HepG2 (cell line): ENCODE results near the gene LAG3. TPM values are rescaled to one million over a fixed set of nuclear protein-coding genes. Genes with fewer than 3 reads are reported as not detected.

Source experiments
- AHR ChIP-seq: IDR thresholded peaks from 2 replicates; pipeline ENCODE4 v1.6.1; 2018; ENCODE audit warnings: missing genetic modification reagents, missing compliant biosample characterization
- ARNT2 ChIP-seq: sonication (generic); formaldehyde crosslinking; IDR thresholded peaks from 2 replicates; pipeline ENCODE4 v1.8.0; 2022; ENCODE audit warnings: mild to moderate bottlenecking, low read depth, missing genetic modification reagents, moderate library complexity
- ATF1 ChIP-seq: IDR thresholded peaks from 2 replicates; pipeline ENCODE4 v1.6.1; 2016; ENCODE audit warnings: mild to moderate bottlenecking, control low read depth
- ATF4 ChIP-seq, 2 experiments: fragments of 450-650 bp in 1 of 2; sonication (generic) in 1 of 2; formaldehyde crosslinking; IDR thresholded peaks; 2 replicates each; pipeline versions ENCODE4 v1.5.0 to v1.8.0; 2020 to 2022; ENCODE audit warnings: mild to moderate bottlenecking in 1 of 2, missing genetic modification reagents in 1 of 2
- CEBPG ChIP-seq: IDR thresholded peaks from 2 replicates; pipeline ENCODE4 v1.6.1; 2016
- CREB1 ChIP-seq, 2 experiments: fragments of 450-650 bp in 1 of 2; IDR thresholded peaks; 2 replicates each; pipeline ENCODE4 v1.6.1; 2016 to 2017; ENCODE audit warnings: control low read depth in 1 of 2, mild to moderate bottlenecking in 1 of 2, missing compliant biosample characterization in 1 of 2, missing genetic modification characterization in 1 of 2
- ELF1 ChIP-seq: sonication (generic); formaldehyde crosslinking; IDR thresholded peaks from 2 replicates; pipeline ENCODE4 v1.4.0; 2020; ENCODE audit warnings: missing genetic modification reagents
- ETS1 ChIP-seq: sonication (generic); formaldehyde crosslinking; IDR thresholded peaks from 2 replicates; pipeline ENCODE4 v1.4.0; 2020; ENCODE audit warnings: missing genetic modification reagents
- KLF9 ChIP-seq: IDR thresholded peaks from 2 replicates; pipeline ENCODE4 v1.6.1; 2016; ENCODE audit warnings: low read depth
- MLLT10 ChIP-seq: sonication (generic); formaldehyde crosslinking; IDR thresholded peaks from 2 replicates; pipeline ENCODE4 v1.4.0; 2020; ENCODE audit warnings: missing genetic modification reagents
- PATZ1 ChIP-seq: sonication (generic); formaldehyde crosslinking; IDR thresholded peaks from 2 replicates; pipeline ENCODE4 v1.4.0; 2020; ENCODE audit warnings: missing genetic modification reagents
- SUZ12 ChIP-seq: fragments of 150-350 bp; IDR thresholded peaks from 2 replicates; pipeline ENCODE4 v1.6.1; 2014; ENCODE audit warnings: low read depth, low read length
- TFAP4 ChIP-seq: sonication (generic); IDR thresholded peaks from 2 replicates; pipeline ENCODE4 v1.6.1; 2016; ENCODE audit warnings: low read depth, borderline replicate concordance
- TSC22D2 ChIP-seq: sonication (generic); formaldehyde crosslinking; IDR thresholded peaks from 2 replicates; pipeline ENCODE4 v1.5.1; 2020; ENCODE audit warnings: missing genetic modification reagents, mild to moderate bottlenecking, borderline replicate concordance
- ZBTB20 ChIP-seq: sonication (generic); formaldehyde crosslinking; IDR thresholded peaks from 2 replicates; pipeline ENCODE4 v1.8.1; 2023; ENCODE audit warnings: missing genetic modification reagents, low read depth, mild to moderate bottlenecking, borderline replicate concordance
- ZFP90 ChIP-seq: sonication (generic); formaldehyde crosslinking; IDR thresholded peaks from 2 replicates; pipeline ENCODE4 v1.8.0; 2022; ENCODE audit warnings: missing genetic modification reagents, mild to moderate bottlenecking, inconsistent platforms, borderline replicate concordance
- ZNF3 ChIP-seq: IDR thresholded peaks from 2 replicates; pipeline ENCODE4 v1.7.0; 2017; ENCODE audit warnings: inconsistent platforms
- ZNF337 ChIP-seq: sonication (generic); formaldehyde crosslinking; IDR thresholded peaks from 2 replicates; pipeline ENCODE4 v1.5.1; 2020; ENCODE audit warnings: missing genetic modification reagents, low read depth, mild to moderate bottlenecking, borderline replicate concordance
- ZNF460 ChIP-seq: sonication (generic); formaldehyde crosslinking; IDR thresholded peaks from 2 replicates; pipeline ENCODE4 v1.5.1; 2020; ENCODE audit warnings: missing genetic modification reagents, mild to moderate bottlenecking, borderline replicate concordance
- ZNF503 ChIP-seq: sonication (generic); formaldehyde crosslinking; IDR thresholded peaks from 2 replicates; pipeline ENCODE4 v1.4.0; 2020; ENCODE audit warnings: missing genetic modification reagents
- ZNF589 ChIP-seq: sonication (generic); formaldehyde crosslinking; conservative IDR thresholded peaks from 2 replicates; pipeline ENCODE4 v1.8.0; 2022; ENCODE audit warnings: mild to moderate bottlenecking, moderate library complexity, missing genetic modification reagents
- ZNF614 ChIP-seq: IDR thresholded peaks from 2 replicates; pipeline ENCODE4 v1.6.1; 2018; ENCODE audit warnings: missing biosample characterization, missing genetic modification reagents, inconsistent platforms, borderline replicate concordance
- polyA plus RNA-seq, 8 experiments: library from polyadenylated mRNA; depleted of rRNA in 3 of 8; stranded (reverse) in 7 of 8; unstranded in 1 of 8; fragments of >200 nt; fragmentation: Illumina TruSeq in 4 of 8; extraction: Trizol in 4 of 8; gene quantifications; 2 replicates each; pipeline versions ENCODE4 v1.2.1 to v1.2.3, GENCODE V29; 2011 to 2016; ENCODE audit warnings: low read depth in 4 of 8, missing spikeins in 1 of 8, mixed read lengths in 1 of 8; ENCODE audit not compliant: insufficient read depth in 1 of 8
- total RNA-seq, 5 experiments: library from RNA; depleted of rRNA; stranded (reverse); fragments of >200 nt; fragmentation: Illumina TruSeq; extraction: Trizol; gene quantifications; 2 replicates each; pipeline ENCODE4 v1.2.3, GENCODE V29; 2016; ENCODE audit warnings: low read depth in 1 of 5

Gene LAG3
- total and polyA plus RNA-seq, 2 of the 13 experiments (the other 11 are each of a cell fraction or from before 2014, with no cell fraction given): 0.11 to 0.26 TPM

- no peak; the same call in 1 of the 2 replicates for TF ChIP-seq TFAP4
- 0 out of 2 replicates have a peak, but pooled peaks have one; percentile 24 for TF ChIP-seq ZFP90 (CRISPR knock-in tag)
- TF ChIP-seq ZNF503 (CRISPR knock-in tag): peak; percentile 93
- TF ChIP-seq KLF9: 0 out of 2 replicates have a peak, but pooled peaks have one; percentile 67
- peak; percentile 42; the same call in 1 of the 2 replicates for TF ChIP-seq TSC22D2 (CRISPR knock-in tag)
- TF ChIP-seq ZNF460 (CRISPR knock-in tag): no peak
- TF ChIP-seq ZNF589 (CRISPR knock-in tag): no peak
- TF ChIP-seq ATF1 (CRISPR knock-in tag): peak; percentile 43; the same call in 1 of the 2 replicates
- TF ChIP-seq PATZ1 (CRISPR knock-in tag): peak; percentile 35; the same call in 1 of the 2 replicates
- no peak for TF ChIP-seq ETS1 (CRISPR knock-in tag)
- no peak; the same call in 1 of the 2 replicates for TF ChIP-seq ZBTB20 (CRISPR knock-in tag)
- peak; percentile 74; the same call in 1 of the 2 replicates for TF ChIP-seq ELF1
- no peak for TF ChIP-seq ZNF614 (CRISPR knock-in tag)
- TF ChIP-seq ARNT2 (CRISPR knock-in tag): no peak
- TF ChIP-seq ATF4 (CRISPR knock-in tag; IDR thresholded peaks at IDR 0.05): no peak
- TF ChIP-seq MLLT10 (CRISPR knock-in tag): no peak
- peak; percentile 19; the same call in 1 of the 2 replicates for TF ChIP-seq CEBPG (CRISPR knock-in tag)
- TF ChIP-seq ZNF337 (CRISPR knock-in tag): no peak
- TF ChIP-seq ZNF3: no peak
- no peak for TF ChIP-seq SUZ12
- TF ChIP-seq CREB1 (IDR thresholded peaks at IDR 0.05): no peak
- TF ChIP-seq CREB1 (CRISPR knock-in tag; IDR thresholded peaks at IDR 0.05): peak; percentile 62
- no peak for TF ChIP-seq AHR (CRISPR knock-in tag)
Observed at GRCh38 chr12:6775185-6776174, 3.2 kb downstream of the LAG3 start (continued).
